Measurements from ENCODE around the gene CDH7. TPM values are rescaled to one million over a fixed set of nuclear protein-coding genes. Genes with fewer than 3 reads are reported as not detected.

CDH7 gene
- total RNA-seq, 1 experiment from 2014 or later: not detected

- H3K4me3 ChIP-seq (ENCODE audit: low read depth in 2 of 2, low read length in 2 of 2): no peak overlapping the region
- no peaks in the 10 kb centered on the region for H3K36me3 ChIP-seq (ENCODE audit: control insufficient read depth, insufficient read depth, low read length)
- H3K4me1 ChIP-seq (ENCODE audit: control insufficient read depth, insufficient read depth, low read length): no peaks in the 10 kb centered on the region
- ChIA-PET POLR2A (no interaction called here), CTCF (no interaction called here)
- in situ Hi-C loops (cut with HindIII; ENCODE audit: low pct_unique_long_range_greater_than_20kb, low sequenced_read_pairs) (no loop called here), intact Hi-C loops (cut with micrococcal nuclease; ENCODE audit: unreplicated experiment) (no loop called here)
- H3K27me3 ChIP-seq (ENCODE audit: control insufficient read depth, insufficient read depth, low read length): no peaks in the 10 kb centered on the region
- no peak for TF ChIP-seq CTCF (IDR thresholded peaks at IDR 0.05)
- H3K9me3 ChIP-seq (ENCODE audit: control insufficient read depth, insufficient read depth, low read depth, low read length): no peaks in the 10 kb centered on the region
- no peak overlapping the region for H3K27ac ChIP-seq (ENCODE audit: low read length)
- BruUV-seq (replicated peaks): no TSS peak
- DNase-seq (ENCODE audit: low read depth, low spot score) (no peak), ATAC-seq (no peak)
Observed at GRCh38 chr18:65901522-65901921, 150.7 kb downstream of the CDH7 start.

- ATAC-seq (peak; percentile 51; the same call in 1 of the 2 replicates), DNase-seq (ENCODE audit: low read depth, low spot score) (no peak)
- CTCF ChIA-PET: no interaction called here
- POLR2A ChIA-PET: interaction anchor here (0.5 kb wide), 1 partner anchor 531 kb away, joined by 3 read pairs; no protein-coding TSS in a partner anchor
- no TSS peak for BruUV-seq (replicated peaks)
- TF ChIP-seq SIN3A (IDR thresholded peaks at IDR 0.05; ENCODE audit: borderline replicate concordance, insufficient read depth, low read depth, low read length): no peak
- peak; percentile 94 for TF ChIP-seq TCF7L2 (IDR thresholded peaks at IDR 0.05; ENCODE audit: low read depth, low read length)
- in situ Hi-C loops (cut with HindIII; ENCODE audit: low pct_unique_long_range_greater_than_20kb, low sequenced_read_pairs) (no loop called here), intact Hi-C loops (cut with micrococcal nuclease; ENCODE audit: unreplicated experiment) (no loop called here)
- Histone ChIP-seq H3K27me3 (ENCODE audit: control insufficient read depth, insufficient read depth, low read length) (no peaks in the 10 kb centered on the region), H3K9me3 (ENCODE audit: control insufficient read depth, insufficient read depth, low read depth, low read length) (no peaks in the 10 kb centered on the region), H3K27ac (ENCODE audit: low read length) (peak overlapping the region; percentile 39; the same call in 1 of the 2 replicates), H3K4me3 (ENCODE audit: low read depth in 2 of 2, low read length in 2 of 2) (no peak overlapping the region), H3K36me3 (ENCODE audit: control insufficient read depth, insufficient read depth, low read length) (no peaks in the 10 kb centered on the region), H3K4me1 (ENCODE audit: control insufficient read depth, insufficient read depth, low read length) (no peaks in the 10 kb centered on the region; the same call in 1 of the 2 replicates)
Observed at GRCh38 chr18:65906621-65907034, 155.8 kb downstream of the CDH7 start.

GRCh38 chr18:65907281-65907680 lies 156.5 kb downstream of the CDH7 start:
- intact Hi-C loops (cut with micrococcal nuclease; ENCODE audit: unreplicated experiment): no loop called here
- DNase-seq (ENCODE audit: low read depth, low spot score) (no peak), ATAC-seq (no peak)
- Histone ChIP-seq H3K27ac (ENCODE audit: low read length) (peak overlapping the region; percentile 39; the same call in 1 of the 2 replicates), H3K27me3 (ENCODE audit: control insufficient read depth, insufficient read depth, low read length) (no peaks in the 10 kb centered on the region), H3K36me3 (ENCODE audit: control insufficient read depth, insufficient read depth, low read length) (no peaks in the 10 kb centered on the region), H3K4me1 (ENCODE audit: control insufficient read depth, insufficient read depth, low read length) (no peaks in the 10 kb centered on the region; the same call in 1 of the 2 replicates), H3K4me3 (ENCODE audit: low read depth in 2 of 2, low read length in 2 of 2) (no peak overlapping the region), H3K9me3 (ENCODE audit: control insufficient read depth, insufficient read depth, low read depth, low read length) (no peaks in the 10 kb centered on the region)
- TF ChIP-seq SIN3A (IDR thresholded peaks at IDR 0.05; ENCODE audit: borderline replicate concordance, insufficient read depth, low read depth, low read length) (no peak), REST (IDR thresholded peaks at IDR 0.05; ENCODE audit: insufficient read depth in 1 of 2, low read depth in 2 of 2, low read length in 1 of 2) (no peak)
- in situ Hi-C loops (cut with HindIII; ENCODE audit: low pct_unique_long_range_greater_than_20kb, low sequenced_read_pairs): no loop called here
- BruUV-seq (replicated peaks): no TSS peak
- POLR2A ChIA-PET: no interaction called here
- CTCF ChIA-PET: no interaction called here
